Trophoblast cell (in vitro differentiated cells and primary cell): ENCODE results near the gene MCM3AP.

ENCODE experiments used
- DNase-seq, 2 donors: peaks; one replicate each; pipeline ENCODE4 v3.0.0-alpha.2; 2016
- H2AFZ ChIP-seq: 2 replicates; pipeline ENCODE4 v1.6.1; 2013; ENCODE audit warnings: low read length, moderate library complexity, mild to moderate bottlenecking; ENCODE audit not compliant: insufficient read depth, poor library complexity
- H2AK5ac ChIP-seq: 2 replicates; pipeline ENCODE4 v1.6.1; 2013; ENCODE audit warnings: mild to moderate bottlenecking, low read length
- H2BK120ac ChIP-seq: 2 replicates; pipeline ENCODE4 v1.6.1; 2013; ENCODE audit warnings: low read length, mild to moderate bottlenecking, moderate library complexity; ENCODE audit not compliant: insufficient read depth, poor library complexity
- H2BK12ac ChIP-seq: 2 replicates; pipeline ENCODE4 v1.6.1; 2013; ENCODE audit warnings: mild to moderate bottlenecking, low read length, moderate library complexity
- H2BK5ac ChIP-seq: 2 replicates; pipeline ENCODE4 v1.6.1; 2013; ENCODE audit warnings: low read length, low read depth, moderate library complexity, mild to moderate bottlenecking; ENCODE audit not compliant: poor library complexity
- H3K14ac ChIP-seq: 2 replicates; pipeline ENCODE4 v1.6.1; 2013; ENCODE audit warnings: mild to moderate bottlenecking, low read length
- H3K18ac ChIP-seq: 2 replicates; pipeline ENCODE4 v1.6.1; 2013; ENCODE audit warnings: mild to moderate bottlenecking, low read length
- H3K23ac ChIP-seq: 2 replicates; pipeline ENCODE4 v1.6.1; 2013; ENCODE audit warnings: low read length
- H3K27ac ChIP-seq: 2 replicates; pipeline ENCODE4 v1.5.1; 2013; ENCODE audit warnings: low read depth, mild to moderate bottlenecking, inconsistent platforms, low read length, moderate library complexity
- H3K27me3 ChIP-seq: 2 replicates; pipeline ENCODE4 v1.6.1; 2013; ENCODE audit warnings: inconsistent platforms, mild to moderate bottlenecking, low read length, moderate library complexity; ENCODE audit not compliant: insufficient read depth
- H3K36me3 ChIP-seq, 2 experiments: 1 replicate in 1 of 2; 2 replicates in 1 of 2; pipeline ENCODE4 v1.6.1; 2013; ENCODE audit warnings: low read length in 2 of 2, mild to moderate bottlenecking in 2 of 2, moderate library complexity in 1 of 2; ENCODE audit not compliant: insufficient read depth in 2 of 2, control insufficient read depth in 1 of 2
- H3K4ac ChIP-seq: 2 replicates; pipeline ENCODE4 v1.6.1; 2013; ENCODE audit warnings: low read depth, mild to moderate bottlenecking, low read length, moderate library complexity
- H3K4me1 ChIP-seq, 2 experiments: 1 replicate in 1 of 2; 2 replicates in 1 of 2; pipeline ENCODE4 v1.6.1; 2013; ENCODE audit warnings: low read length in 2 of 2, mild to moderate bottlenecking in 2 of 2, moderate library complexity in 1 of 2; ENCODE audit not compliant: insufficient read depth in 2 of 2, control insufficient read depth in 1 of 2
- H3K4me2 ChIP-seq: 2 replicates; pipeline ENCODE4 v1.6.1; 2013; ENCODE audit warnings: inconsistent platforms, mild to moderate bottlenecking, low read length, moderate library complexity
- H3K4me3 ChIP-seq: 2 replicates; pipeline ENCODE4 v1.5.1; 2013; ENCODE audit warnings: mild to moderate bottlenecking, low read depth, low read length, inconsistent platforms
- H3K79me1 ChIP-seq: one replicate; pipeline ENCODE4 v1.6.1; 2013; ENCODE audit warnings: low read length
- H3K79me2 ChIP-seq: 2 replicates; pipeline ENCODE4 v1.6.1; 2013; ENCODE audit warnings: low read length, mild to moderate bottlenecking; ENCODE audit not compliant: control insufficient read depth, insufficient read depth, poor library complexity
- H3K9ac ChIP-seq: 2 replicates; pipeline ENCODE4 v1.6.1; 2013; ENCODE audit warnings: mild to moderate bottlenecking, low read length
- H3K9me3 ChIP-seq: 2 replicates; pipeline ENCODE4 v1.6.1; 2013; ENCODE audit warnings: low read depth, mild to moderate bottlenecking, control low read depth, inconsistent platforms, low read length; ENCODE audit not compliant: insufficient read depth
- H4K12ac ChIP-seq: 2 replicates; pipeline ENCODE4 v1.6.1; 2013; ENCODE audit warnings: low read depth, mild to moderate bottlenecking, low read length, moderate library complexity
- H4K8ac ChIP-seq: 2 replicates; pipeline ENCODE4 v1.6.1; 2013; ENCODE audit warnings: low read depth, mild to moderate bottlenecking, low read length, moderate library complexity
- H4K91ac ChIP-seq: one replicate; pipeline ENCODE4 v1.6.1; 2013; ENCODE audit warnings: low read depth, mild to moderate bottlenecking, low read length, moderate library complexity
- WGBS: extraction: QIAGEN DNeasy Blood & Tissue Kit; methylation state at CpG from one replicate; pipeline ENCODE4 v1.1.7; 2013; ENCODE audit warnings: missing lambda C conversion rate; ENCODE audit not compliant: insufficient read length, insufficient coverage; ENCODE audit errors: extremely low coverage; 5-methylcytosine and 5-hydroxymethylcytosine counted together

Gene MCM3AP

DNA sequence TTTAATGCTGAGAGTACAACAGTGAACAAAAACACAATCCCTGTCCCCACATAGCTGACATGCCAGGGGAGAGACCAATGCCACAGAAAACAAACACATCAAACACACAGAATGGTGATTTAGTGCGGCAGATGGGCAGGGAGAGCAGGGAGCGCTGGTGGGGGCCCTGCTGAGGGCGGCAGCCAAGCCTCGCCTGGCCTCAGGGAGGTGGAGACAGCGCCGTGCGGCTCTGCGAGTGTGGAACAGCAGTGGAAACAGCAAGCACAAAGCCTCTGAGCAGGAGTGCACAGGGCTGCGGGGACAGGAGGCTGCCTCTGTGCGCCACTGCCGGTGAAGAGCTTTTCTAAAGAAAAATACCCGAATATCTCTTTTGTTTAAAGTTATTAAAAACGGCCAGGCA is 17.0 kb downstream of the MCM3AP start:
- Histone ChIP-seq H2AK5ac (no peak overlapping the region), H3K18ac (no peak overlapping the region), H3K14ac (no peak overlapping the region), H2BK12ac (no peak overlapping the region), H3K4me1 (no peaks in the 10 kb centered on the region), H3K4me2 (no peak overlapping the region), H3K27me3 (no peaks in the 10 kb centered on the region), H4K91ac (no peak overlapping the region), H3K36me3 (peaks cover 72 to 80% of the 10 kb centered on the region in 2 experiments), H3K9me3 (no peaks in the 10 kb centered on the region), H3K27ac (no peak overlapping the region), H3K4ac (no peak overlapping the region), H3K4me3 (no peak overlapping the region), H3K23ac (no peak overlapping the region), H2BK120ac (no peak overlapping the region), H3K79me1 (no peaks in the 10 kb centered on the region), H2BK5ac (no peak overlapping the region), H2AFZ (no peak overlapping the region), H4K8ac (no peak overlapping the region), H4K12ac (peak overlapping the region; percentile 55), H3K9ac (no peak overlapping the region), H3K79me2 (no peaks in the 10 kb centered on the region)
- DNase-seq, result no peak
- no CpG with 5 or more reads among the region's 13 CpGs for WGBS

- H3K4me2 ChIP-seq, result no peak overlapping the region
- H2AK5ac ChIP-seq, result no peak overlapping the region
- H3K18ac ChIP-seq, result no peak overlapping the region
- H3K4ac ChIP-seq, result no peak overlapping the region
- H3K4me1 ChIP-seq, result no peaks in the 10 kb centered on the region
- H3K27ac ChIP-seq, result no peak overlapping the region
- no CpG with 5 or more reads among the region's 19 CpGs for WGBS
- no peak overlapping the region for H4K91ac ChIP-seq
- no peaks in the 10 kb centered on the region for H3K79me2 ChIP-seq
- H3K9me3 ChIP-seq, result no peaks in the 10 kb centered on the region
- peak overlapping the region; percentile 31 for H4K12ac ChIP-seq
- no peaks in the 10 kb centered on the region for H3K79me1 ChIP-seq
- DNase-seq, result no peak
- H2BK120ac ChIP-seq, result no peak overlapping the region
- H3K23ac ChIP-seq, result no peak overlapping the region
- H3K4me3 ChIP-seq, result no peak overlapping the region
- H2AFZ ChIP-seq, result no peak overlapping the region
- H3K36me3 ChIP-seq, result peaks cover 62 to 69% of the 10 kb centered on the region in 2 experiments
- no peak overlapping the region for H3K9ac ChIP-seq
- no peaks in the 10 kb centered on the region for H3K27me3 ChIP-seq
- H4K8ac ChIP-seq, result no peak overlapping the region
- no peak overlapping the region for H3K14ac ChIP-seq
- H2BK5ac ChIP-seq, result no peak overlapping the region
- no peak overlapping the region for H2BK12ac ChIP-seq
These were observed 18.5 kb downstream of the MCM3AP start for GRCh38 chr21:46266946-46267345.

GRCh38 chr21:46265736-46266525 is 19.5 kb downstream of the MCM3AP start:
- Histone ChIP-seq H4K91ac (no peak overlapping the region), H3K9ac (no peak overlapping the region), H3K14ac (no peak overlapping the region), H3K23ac (no peak overlapping the region), H2AK5ac (no peak overlapping the region), H3K4me1 (no peaks in the 10 kb centered on the region), H2BK5ac (no peak overlapping the region), H3K79me2 (no peaks in the 10 kb centered on the region), H3K27ac (no peak overlapping the region), H3K9me3 (no peaks in the 10 kb centered on the region), H2AFZ (no peak overlapping the region), H2BK12ac (no peak overlapping the region), H3K36me3 (peaks cover 66 to 68% of the 10 kb centered on the region in 2 experiments), H3K79me1 (no peaks in the 10 kb centered on the region), H3K27me3 (no peaks in the 10 kb centered on the region), H2BK120ac (no peak overlapping the region), H3K18ac (no peak overlapping the region), H4K12ac (no peak overlapping the region), H3K4ac (no peak overlapping the region), H4K8ac (no peak overlapping the region), H3K4me3 (peak overlapping the region; percentile 37), H3K4me2 (no peak overlapping the region)
- no peak for DNase-seq
- no CpG with 5 or more reads among the region's 26 CpGs for WGBS

DNA sequence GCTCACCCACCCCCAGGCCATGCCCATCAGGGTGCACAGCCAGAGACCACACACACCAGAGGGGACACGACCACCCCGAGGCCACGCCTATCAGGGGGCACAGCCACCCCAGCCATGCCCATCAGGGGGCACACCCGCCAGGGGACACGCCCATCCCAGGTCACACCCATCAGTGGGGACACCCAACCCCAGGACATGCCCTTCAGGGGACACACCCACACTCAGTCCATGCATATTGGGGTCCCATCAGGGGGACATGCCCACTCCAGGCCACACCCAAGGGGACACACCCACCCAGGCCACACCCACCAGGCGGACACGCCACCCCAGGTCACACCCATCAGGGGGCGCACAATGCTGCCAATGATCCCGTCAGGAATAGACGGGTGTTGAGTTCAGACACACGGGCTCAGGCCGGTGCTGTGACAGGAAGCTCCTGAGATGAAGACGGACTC is 20.7 kb downstream of the MCM3AP start:
- Histone ChIP-seq H2BK12ac (no peak overlapping the region), H3K27ac (no peak overlapping the region), H2BK120ac (no peak overlapping the region), H3K27me3 (no peaks in the 10 kb centered on the region), H3K4me3 (no peak overlapping the region), H3K4ac (no peak overlapping the region), H2AFZ (no peak overlapping the region), H2BK5ac (no peak overlapping the region), H3K4me1 (no peaks in the 10 kb centered on the region), H3K79me2 (no peaks in the 10 kb centered on the region), H3K18ac (no peak overlapping the region), H4K8ac (no peak overlapping the region), H3K9me3 (no peaks in the 10 kb centered on the region), H4K91ac (no peak overlapping the region), H2AK5ac (no peak overlapping the region), H3K4me2 (no peak overlapping the region), H3K79me1 (no peaks in the 10 kb centered on the region), H4K12ac (no peak overlapping the region), H3K36me3 (peaks cover 67 to 69% of the 10 kb centered on the region in 2 experiments), H3K14ac (no peak overlapping the region), H3K9ac (no peak overlapping the region), H3K23ac (no peak overlapping the region)
- no CpG with 5 or more reads among the region's 13 CpGs for WGBS
- DNase-seq, result no peak
